ENCODE results near the gene ASB13.
A peak's percentile ranks its signal among the peaks of the same experiment; 100 is the strongest.

The ASB13 gene

GRCh38 chr10:5628451-5629302, 37.7 kb downstream of the ASB13 start:
- Histone ChIP-seq H3K4me1 (no peaks in the 10 kb centered on the region), H3K9me3 (no peaks in the 10 kb centered on the region), H3K27me3 (no peaks in the 10 kb centered on the region), H3K4me3 (ENCODE audit: low read depth, low read length) (no peak overlapping the region), H3K36me3 (no peaks in the 10 kb centered on the region)
- no peak for TF ChIP-seq CTCF (IDR thresholded peaks at IDR 0.05; ENCODE audit: low read depth, low read length)
- DNase-seq, result no peak

GRCh38 chr10:5627486-5628044, 38.8 kb downstream of the ASB13 start:
- Histone ChIP-seq H3K4me3 (ENCODE audit: low read depth, low read length) (no peak overlapping the region), H3K4me1 (no peaks in the 10 kb centered on the region), H3K9me3 (no peaks in the 10 kb centered on the region), H3K36me3 (no peaks in the 10 kb centered on the region), H3K27me3 (no peaks in the 10 kb centered on the region)
- no peak for TF ChIP-seq CTCF (IDR thresholded peaks at IDR 0.05; ENCODE audit: low read depth, low read length)
- no peak for DNase-seq

- Histone ChIP-seq H3K27me3 (no peaks in the 10 kb centered on the region), H3K4me3 (ENCODE audit: low read depth, low read length) (no peak overlapping the region), H3K9me3 (no peaks in the 10 kb centered on the region), H3K4me1 (no peaks in the 10 kb centered on the region), H3K36me3 (no peaks in the 10 kb centered on the region)
- TF ChIP-seq CTCF (IDR thresholded peaks at IDR 0.05; ENCODE audit: low read depth, low read length), result no peak
- DNase-seq, result no peak
These were observed 40.2 kb downstream of the ASB13 start for GRCh38 chr10:5625992-5626777.

GRCh38 chr10:5624701-5625100, 41.7 kb downstream of the ASB13 start:
- no peaks in the 10 kb centered on the region for H3K9me3 ChIP-seq
- no peaks in the 10 kb centered on the region for H3K27me3 ChIP-seq
- no peak for DNase-seq
- no peak overlapping the region for H3K4me3 ChIP-seq (ENCODE audit: low read depth, low read length)
- no peaks in the 10 kb centered on the region for H3K4me1 ChIP-seq
- no peak for TF ChIP-seq CTCF (IDR thresholded peaks at IDR 0.05; ENCODE audit: low read depth, low read length)
- H3K36me3 ChIP-seq, result no peaks in the 10 kb centered on the region

GRCh38 chr10:5623081-5623748, 43.2 kb downstream of the ASB13 start:
- Histone ChIP-seq H3K27me3 (no peaks in the 10 kb centered on the region), H3K9me3 (no peaks in the 10 kb centered on the region), H3K36me3 (no peaks in the 10 kb centered on the region), H3K4me3 (ENCODE audit: low read depth, low read length) (no peak overlapping the region), H3K4me1 (no peaks in the 10 kb centered on the region)
- peak; percentile 84 for TF ChIP-seq CTCF (IDR thresholded peaks at IDR 0.05; ENCODE audit: low read depth, low read length)
- DNase-seq, result peak; percentile 89

Data from BE2C (cell line).